ENCODE measurements around the gene KCTD5.

- TF ChIP-seq EZH2 (IDR thresholded peaks at IDR 0.05; ENCODE audit: low read length) (no peak), CTCF (optimal IDR thresholded peaks at IDR 0.05 in 1 of 3, IDR thresholded peaks at IDR 0.05 in 1 of 3, conservative IDR thresholded peaks at IDR 0.05 in 1 of 3; ENCODE audit: extremely low read depth in 1 of 3, insufficient read depth in 2 of 3, low read length in 3 of 3) (no peak)
Measured at GRCh38 chr16:2682209-2683021, at the start of gene KCTD5.

All from keratinocyte (primary cell).